Fibroblast of peridontal ligament (primary cell): Measurements from ENCODE around the gene PPP1R18.
"Not testable (repeated sequence)": the region's sequence is repeated elsewhere in the genome, so short reads cannot be mapped to it uniquely, and the experiment has no call there.

Source experiments
- DNase-seq: peaks from one replicate; pipeline ENCODE4 v3.0.0-alpha.2; 2010; ENCODE audit errors: extremely low read depth

Gene PPP1R18

GRCh38 chr6:30666300-30666699 is 20.1 kb downstream of the PPP1R18 start:
- DNase-seq: not testable (repeated sequence)

DNA sequence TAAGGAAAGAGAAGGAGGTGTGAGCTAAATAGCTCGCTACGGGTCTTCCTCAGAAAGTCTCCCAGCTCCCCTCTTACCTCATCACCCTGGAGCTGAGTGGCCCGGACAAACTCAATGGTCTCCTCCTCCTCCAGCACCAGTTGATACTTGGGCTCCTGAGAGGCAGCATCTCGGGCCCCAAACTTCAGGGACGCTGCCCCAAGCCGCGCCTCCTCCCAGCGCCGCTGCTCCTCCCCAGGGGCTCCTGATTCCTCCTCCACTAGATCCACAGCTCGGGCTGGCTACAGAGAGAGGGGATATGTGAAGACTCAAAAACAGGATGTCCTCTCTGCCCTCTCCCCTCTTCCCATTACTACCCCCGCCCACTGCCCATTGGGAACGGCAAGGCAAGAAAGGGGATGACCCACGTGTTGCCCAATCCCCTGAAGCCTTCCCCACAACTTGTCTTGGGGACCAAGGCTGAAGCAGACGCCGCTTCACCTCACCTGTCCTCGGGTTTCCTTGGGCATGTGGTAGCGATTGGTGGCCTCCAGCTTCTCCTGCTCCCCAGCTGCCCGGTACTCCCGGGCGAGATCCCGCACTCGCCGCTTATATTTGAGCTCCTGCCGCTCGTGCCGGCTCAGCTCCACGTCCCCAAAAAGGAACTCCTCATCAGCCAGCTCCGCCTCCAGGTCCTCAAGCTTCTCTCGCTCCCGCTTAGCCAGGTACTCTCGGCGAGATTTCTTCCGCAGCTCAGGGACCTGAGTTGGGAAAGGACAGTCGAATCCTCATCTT is 21.3 kb downstream of the PPP1R18 start:
- DNase-seq: no peak

DNA sequence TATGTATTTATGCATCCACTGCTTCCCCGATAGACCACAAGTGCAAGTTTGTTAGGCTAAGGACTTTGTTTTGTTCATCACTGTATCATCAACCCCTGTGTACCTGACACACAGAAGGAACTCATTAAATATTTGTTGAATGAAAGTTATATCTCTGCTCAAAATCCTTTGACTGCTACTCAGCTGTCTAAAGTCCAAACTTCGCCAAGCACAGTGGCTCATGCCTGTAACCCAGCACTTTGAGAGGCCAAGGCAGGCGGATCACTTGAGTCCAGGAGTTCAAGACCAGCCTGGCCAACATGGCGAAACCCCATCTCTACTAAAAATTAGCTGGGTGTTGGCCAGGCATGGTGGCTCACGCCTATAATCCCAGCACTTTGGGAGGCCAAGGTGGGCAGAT is 28.5 kb downstream of the PPP1R18 start:
- not testable (repeated sequence) for DNase-seq

- no peak for DNase-seq
These were observed 29.0 kb downstream of the PPP1R18 start for GRCh38 chr6:30657454-30657853.

DNA sequence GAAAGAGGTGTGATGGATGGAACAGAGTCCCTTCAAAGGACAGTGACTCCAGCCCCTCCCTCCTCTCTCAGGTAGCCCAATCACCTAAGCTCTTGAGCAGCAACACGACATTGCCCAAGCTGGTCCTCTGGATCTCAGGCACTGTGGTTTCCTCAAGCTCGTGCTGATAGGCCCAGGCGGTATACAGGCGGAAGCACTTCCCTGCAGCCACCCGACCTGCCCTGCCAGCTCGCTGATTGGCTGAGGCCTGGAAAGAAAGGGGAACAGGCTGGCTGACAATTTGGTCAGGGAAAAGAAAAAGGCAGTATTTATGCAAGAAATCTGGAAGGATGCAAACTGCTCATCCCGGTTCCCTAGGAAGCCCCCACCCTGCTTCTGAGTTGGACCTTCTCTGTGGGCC is 29.9 kb downstream of the PPP1R18 start:
- DNase-seq: no peak

GRCh38 chr6:30655743-30656094 is 30.7 kb downstream of the PPP1R18 start:
- no peak for DNase-seq

- no peak for DNase-seq
These were observed 31.4 kb downstream of the PPP1R18 start for GRCh38 chr6:30654798-30655742.

GRCh38 chr6:30651143-30651542 is 35.3 kb downstream of the PPP1R18 start:
- DNase-seq: no peak

DNA sequence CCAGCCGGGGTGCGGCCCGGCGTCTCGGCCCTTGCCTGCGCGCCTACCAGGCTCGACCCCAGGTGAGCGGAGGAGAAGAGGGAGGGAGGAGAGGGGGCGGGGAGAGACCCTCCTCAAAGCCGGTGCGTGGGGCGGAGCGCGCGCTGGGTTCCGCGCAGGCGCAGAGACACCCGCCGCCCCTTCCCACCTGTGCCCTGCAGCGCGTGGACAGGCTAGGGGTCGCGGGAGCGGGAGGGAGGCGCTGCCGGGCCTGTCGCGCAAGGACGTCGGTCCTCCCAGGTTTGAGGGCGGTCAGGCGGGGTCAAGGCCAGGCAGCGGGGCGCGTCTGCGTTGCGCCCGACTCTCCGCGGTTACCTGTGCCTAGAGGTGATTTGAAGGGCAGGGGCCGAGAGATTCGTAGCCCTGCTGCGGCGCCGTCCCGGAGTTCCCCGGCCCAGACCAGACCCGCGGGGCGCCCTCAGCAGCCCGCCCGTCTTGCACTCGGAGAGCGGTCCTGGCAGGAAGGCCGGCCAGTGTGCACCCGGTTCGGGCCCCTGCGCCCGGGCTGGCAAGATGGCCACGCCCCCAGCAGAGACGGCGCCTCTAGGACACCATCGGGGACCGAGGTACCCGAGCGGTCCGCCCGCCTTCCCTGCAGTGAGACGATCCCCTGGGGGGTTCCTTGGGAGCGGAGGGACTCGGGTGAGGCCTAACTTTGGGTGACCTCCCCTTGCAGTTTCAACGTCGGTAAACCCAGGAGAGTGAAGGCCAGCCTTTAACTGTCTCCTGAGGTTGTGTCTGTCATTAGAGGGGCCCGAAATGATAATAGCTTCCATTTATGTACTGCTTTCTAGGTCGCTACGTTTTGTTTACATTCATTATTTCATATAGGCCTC is 39.0 kb downstream of the PPP1R18 start:
- DNase-seq: peak; percentile 19

GRCh38 chr6:30646450-30647241 is 39.8 kb downstream of the PPP1R18 start, which contains the start of gene C6orf136:
Gene C6orf136 (plus strand): TSS chr6:30647133. CDS start chr6:30647232, 99 bp downstream.
- peak; percentile 90 for DNase-seq

DNA sequence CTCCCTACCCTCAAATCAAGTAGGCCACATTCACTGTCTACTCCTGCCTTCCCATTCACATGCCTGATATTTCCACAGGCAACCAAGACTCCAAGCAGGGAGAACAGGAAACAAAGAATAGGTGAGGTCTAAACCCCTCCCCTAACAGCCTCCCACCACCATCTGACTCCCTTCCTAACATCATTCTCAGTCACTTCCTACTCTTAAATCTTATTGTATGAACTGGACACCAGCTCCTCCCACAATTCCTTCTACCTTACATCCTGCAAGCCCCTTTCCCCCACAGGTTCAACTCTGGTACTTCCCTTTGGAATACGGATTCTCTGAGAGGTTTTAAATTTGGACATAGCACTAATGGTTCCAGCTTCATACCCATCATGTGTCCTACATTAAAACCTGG is 40.5 kb downstream of the PPP1R18 start:
- DNase-seq: no peak

GRCh38 chr6:30644769-30645168 is 41.7 kb downstream of the PPP1R18 start:
- DNase-seq: no peak

DNA sequence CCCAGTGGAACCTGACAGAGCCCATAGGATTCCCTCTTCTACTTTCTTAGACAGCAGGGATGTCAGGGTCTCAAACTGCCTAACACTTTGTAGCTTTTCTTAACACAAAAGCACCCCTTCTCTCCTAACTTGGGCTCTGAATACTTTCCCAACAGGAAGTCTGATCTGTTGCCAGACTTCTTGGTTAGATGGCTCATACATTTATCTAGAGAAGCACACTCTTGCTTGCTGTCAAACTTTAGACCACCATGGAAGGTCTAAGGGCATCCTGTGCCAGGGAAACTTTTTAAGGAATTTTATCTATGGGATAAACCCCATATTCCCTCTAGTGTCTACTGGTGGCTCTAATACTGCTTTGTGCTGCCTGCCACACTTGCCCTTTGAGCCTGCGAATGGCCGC is 42.8 kb downstream of the PPP1R18 start:
- no peak for DNase-seq

DNA sequence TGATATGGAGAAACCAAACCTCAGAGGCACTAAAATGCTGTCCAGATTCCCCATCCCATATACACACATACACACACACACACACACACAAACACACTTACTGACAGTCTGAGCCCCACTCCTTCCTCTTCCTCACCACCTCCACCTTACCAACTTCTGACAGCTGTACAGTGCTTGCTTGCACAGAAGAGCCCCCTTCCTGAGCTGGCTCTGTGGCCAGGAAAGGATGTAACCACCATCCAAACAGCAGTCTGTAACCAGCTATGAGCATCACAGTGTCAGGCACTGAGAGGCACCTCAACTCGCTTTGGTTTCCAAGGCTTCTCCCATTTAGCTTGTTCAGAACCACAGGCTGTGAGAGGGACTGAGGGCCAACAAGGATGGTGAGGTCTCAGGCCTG is 45.4 kb downstream of the PPP1R18 start:
- no peak for DNase-seq

- no peak for DNase-seq
These were observed 46.0 kb downstream of the PPP1R18 start for GRCh38 chr6:30640481-30640880.

DNA sequence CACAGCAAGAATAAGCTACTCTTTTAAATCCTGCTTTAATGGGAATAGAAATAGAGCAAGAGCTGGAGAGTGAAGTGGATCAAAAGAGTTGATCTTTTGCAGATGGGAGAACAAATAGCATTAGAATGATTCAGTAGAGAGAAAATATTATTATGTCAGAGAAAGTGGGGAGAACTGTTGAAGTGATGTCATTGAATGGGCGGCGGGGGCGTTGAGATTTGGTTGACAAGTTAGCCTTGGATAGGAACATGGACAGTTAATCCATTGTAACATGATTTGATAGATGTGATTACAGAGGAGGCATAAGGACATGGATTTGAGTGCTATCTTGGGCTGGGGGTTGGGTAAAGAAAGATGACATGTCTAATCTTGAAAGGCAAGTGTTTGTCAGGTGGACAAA is 50.6 kb downstream of the PPP1R18 start:
- DNase-seq: no peak

DNA sequence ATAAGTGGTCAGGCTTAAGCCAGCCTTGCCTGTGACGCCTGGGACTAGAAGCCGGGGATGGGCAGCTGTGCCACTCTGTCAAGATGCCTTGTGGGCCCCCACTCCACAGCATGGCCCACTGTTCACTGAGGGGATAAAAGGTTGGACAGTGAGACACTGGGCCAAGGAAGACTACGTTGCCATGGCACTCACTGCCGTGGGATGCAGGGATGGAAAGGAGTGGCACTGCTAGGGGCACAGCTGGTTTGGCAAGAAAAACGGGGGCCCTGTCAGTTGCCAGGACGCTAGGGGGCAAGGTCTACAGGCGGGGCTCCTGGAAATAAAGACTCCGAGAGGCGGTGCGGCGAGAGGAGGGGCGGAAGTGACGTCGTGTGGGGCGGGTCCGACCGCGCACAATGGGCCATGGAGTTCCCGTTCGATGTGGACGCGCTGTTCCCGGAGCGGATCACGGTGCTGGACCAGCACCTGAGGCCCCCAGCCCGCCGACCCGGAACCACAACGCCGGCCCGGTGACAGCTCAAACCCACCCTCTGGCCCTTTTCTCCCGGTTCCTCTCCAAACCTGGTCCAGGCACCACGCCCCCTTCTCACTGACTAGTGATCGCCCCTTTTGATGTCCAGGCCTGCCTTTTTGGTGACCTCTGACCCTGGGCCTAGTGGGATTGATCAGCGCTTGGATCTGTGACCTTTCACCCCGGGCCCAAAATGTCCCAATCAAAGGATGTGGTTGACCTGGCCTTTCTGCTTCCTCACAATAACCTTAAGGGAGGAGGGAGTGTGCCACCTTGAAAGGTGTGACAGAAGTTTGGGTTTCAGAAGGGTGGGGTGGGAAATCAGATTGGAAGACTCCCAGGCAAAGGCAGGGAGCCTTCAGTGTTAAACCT is 59.7 kb downstream of the PPP1R18 start, which contains the start of gene ATAT1:
Gene ATAT1, plus strand, starts transcription at position 391 of the 883 bp plus-strand sequence.
- peak; percentile 63 for DNase-seq
